A673 (cell line): ENCODE data around the gene CLDN16. TPM values are rescaled to one million over a fixed set of nuclear protein-coding genes. Genes with fewer than 3 reads are reported as not detected.

Experiments
- BruUV-seq: library from RNA; stranded (reverse); fragments of 400-500 nt; replicated peaks from 2 replicates; lab custom pipeline; 2021; lab: Mats Ljungman, UMichigan
- CTCF ChIA-PET: fragments of 300-600 bp; sonication (Branson Sonifier 250); formaldehyde crosslinking; loops from one replicate; lab custom pipeline; 2022; ENCODE audit warnings: antibody characterized with exemption; lab: Charles Lee
- POLR2A ChIA-PET: fragments of 300-600 bp; sonication (Branson Sonifier 250); formaldehyde crosslinking; loops from one replicate; lab custom pipeline; 2022; ENCODE audit warnings: antibody characterized with exemption; ENCODE audit not compliant: low non-redundant PET; lab: Charles Lee
- DNase-seq: peaks from one replicate; pipeline ENCODE4 v3.0.0-alpha.2; 2015; ENCODE audit warnings: low spot score
- H3K27ac ChIP-seq: fragments of 200-600 bp; sonication (generic); 2 replicates; pipeline ENCODE4 v1.5.1; 2016; ENCODE audit warnings: mixed run types, low read depth, mild to moderate bottlenecking, mixed read lengths, antibody characterized with exemption, low read length; ENCODE audit not compliant: poor library complexity, severe bottlenecking
- H3K27me3 ChIP-seq: fragments of 200-600 bp; sonication (generic); replicated peaks from 2 replicates; pipeline ENCODE4 v1.6.1; 2017; ENCODE audit warnings: mixed run types, low read depth, mild to moderate bottlenecking, mixed read lengths, antibody characterized with exemption, low read length; ENCODE audit not compliant: insufficient read depth, poor library complexity
- H3K36me3 ChIP-seq: fragments of 200-600 bp; sonication (generic); 2 replicates; pipeline ENCODE4 v1.6.1; 2016; ENCODE audit warnings: mixed run types, mild to moderate bottlenecking, mixed read lengths, antibody characterized with exemption, low read length; ENCODE audit not compliant: insufficient read depth, poor library complexity, severe bottlenecking
- H3K4me1 ChIP-seq: fragments of 200-600 bp; sonication (generic); 2 replicates; pipeline ENCODE4 v1.6.1; 2017; ENCODE audit warnings: mixed run types, mild to moderate bottlenecking, mixed read lengths, antibody characterized with exemption, low read length; ENCODE audit not compliant: insufficient read depth, poor library complexity, severe bottlenecking
- H3K4me3 ChIP-seq: fragments of 200-600 bp; sonication (generic); 2 replicates; pipeline ENCODE4 v1.5.1; 2016; ENCODE audit warnings: low read depth, mixed run types, mild to moderate bottlenecking, mixed read lengths, low read length; ENCODE audit not compliant: poor library complexity, severe bottlenecking
- H3K9me3 ChIP-seq: fragments of 200-600 bp; sonication (generic); 2 replicates; pipeline ENCODE4 v1.6.1; 2016; ENCODE audit warnings: mixed run types, low read depth, mild to moderate bottlenecking, mixed read lengths, antibody characterized with exemption, low read length; ENCODE audit not compliant: poor library complexity, severe bottlenecking
- CTCF ChIP-seq: fragments of 300-800, 200-600 bp; sonication (generic); conservative IDR thresholded peaks from 2 replicates; pipeline ENCODE4 v1.5.1; 2017; ENCODE audit warnings: low read depth, mild to moderate bottlenecking, antibody characterized with exemption, low read length, moderate library complexity, mixed read lengths
- EZH2 ChIP-seq: fragments of 200-600 bp; sonication (generic); IDR thresholded peaks from 2 replicates; pipeline ENCODE4 v1.6.1; 2017; ENCODE audit warnings: borderline replicate concordance, low read depth, mild to moderate bottlenecking, mixed read lengths, antibody characterized with exemption, low read length; ENCODE audit not compliant: poor library complexity, severe bottlenecking
- intact Hi-C: fragments of 100-400 bp; cut with micrococcal nuclease; formaldehyde crosslinking; loops from one replicate; pipeline ENCODE4 v1.10.0; 2022; ENCODE audit not compliant: unreplicated experiment
- total RNA-seq: library from RNA; stranded (reverse); gene quantifications from 2 replicates; pipeline ENCODE4 v1.2.3, GENCODE V29; 2021

The CLDN16 gene
- total RNA-seq, 1 experiment from 2014 or later = 0.09 TPM

DNA sequence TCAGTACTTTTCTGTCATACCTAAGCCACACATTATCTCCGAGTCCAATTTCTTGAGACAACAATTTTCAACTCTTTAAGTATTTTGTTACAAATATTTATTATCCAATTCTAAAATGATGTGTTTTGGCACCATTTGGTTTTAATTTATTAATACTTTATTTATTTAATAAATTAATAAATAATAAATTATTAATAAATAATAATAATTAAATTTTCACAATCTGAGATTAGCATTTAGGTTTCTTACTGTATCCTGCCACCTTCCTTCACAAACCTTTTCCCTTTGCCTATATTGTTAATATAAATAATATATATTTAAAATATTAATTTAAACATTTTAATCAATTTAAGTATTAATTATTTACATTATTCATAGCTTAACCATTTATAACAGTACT, 37.9 kb downstream of the CLDN16 start:
- TF ChIP-seq CTCF (no peak), EZH2 (no peak)
- H3K4me1 ChIP-seq = peaks cover 12% of the 10 kb centered on the region
- no peak overlapping the region for H3K4me3 ChIP-seq
- no peaks in the 10 kb centered on the region for H3K36me3 ChIP-seq
- ChIA-PET CTCF (no interaction called here), POLR2A (no interaction called here)
- DNase-seq = no peak
- H3K27ac ChIP-seq = no peak overlapping the region
- BruUV-seq = no TSS peak
- no peaks in the 10 kb centered on the region for H3K27me3 ChIP-seq
- H3K9me3 ChIP-seq = no peaks in the 10 kb centered on the region
- intact Hi-C loops = loop anchor here (2.0 to 5.0 kb wide), 2 partner anchors 199 to 465 kb away; no protein-coding TSS in a partner anchor

- no peaks in the 10 kb centered on the region for H3K36me3 ChIP-seq
- H3K9me3 ChIP-seq = no peaks in the 10 kb centered on the region
- BruUV-seq = no TSS peak
- no peak overlapping the region for H3K4me3 ChIP-seq
- TF ChIP-seq EZH2 (no peak), CTCF (no peak)
- no peak for DNase-seq
- H3K27ac ChIP-seq = no peak overlapping the region
- POLR2A ChIA-PET = no interaction called here
- CTCF ChIA-PET = no interaction called here
- intact Hi-C loops = loop anchor here (5.0 kb wide), 1 partner anchor 200 kb away; no protein-coding TSS in a partner anchor
- peaks cover 15% of the 10 kb centered on the region for H3K4me1 ChIP-seq
- H3K27me3 ChIP-seq = no peaks in the 10 kb centered on the region
These were observed 39.0 kb downstream of the CLDN16 start for GRCh38 chr3:190426806-190427507.

GRCh38 chr3:190429681-190430080, 41.7 kb downstream of the CLDN16 start:
- ChIA-PET POLR2A (no interaction called here), CTCF (no interaction called here)
- H3K27me3 ChIP-seq = no peaks in the 10 kb centered on the region
- no peaks in the 10 kb centered on the region for H3K36me3 ChIP-seq
- peak; percentile 57 for DNase-seq
- H3K4me1 ChIP-seq = peaks cover 21% of the 10 kb centered on the region
- TF ChIP-seq CTCF (no peak), EZH2 (no peak)
- intact Hi-C loops = loop anchor here (5.0 kb wide), 1 partner anchor 202 kb away; no protein-coding TSS in a partner anchor
- no peak overlapping the region for H3K4me3 ChIP-seq
- H3K9me3 ChIP-seq = peaks cover 6% of the 10 kb centered on the region
- H3K27ac ChIP-seq = no peak overlapping the region
- BruUV-seq = no TSS peak
